NCI-H510A (cell line): ENCODE results near the gene S100PBP.

Experiments used
- DNase-seq: peaks from one replicate; lab custom pipeline; 2025; lab: John Stamatoyannopoulos, UW

Gene S100PBP

GRCh38 chr1:32817159-32817814 lies at the start of gene S100PBP, which contains the start of gene YARS1:
Gene S100PBP (plus strand): TSS chr1:32817653. CDS start chr1:32826100, 8,447 bp downstream.
Gene YARS1 (minus strand): TSS chr1:32817358. CDS start chr1:32817244, 114 bp downstream.
- peak; percentile 85 for DNase-seq

GRCh38 chr1:32768110-32768850 lies 49.2 kb upstream of the S100PBP start:
- no peak for DNase-seq

- DNase-seq, result no peak
These were observed 47.8 kb upstream of the S100PBP start for GRCh38 chr1:32769524-32770220.

GRCh38 chr1:32770221-32770731 lies 47.2 kb upstream of the S100PBP start:
- DNase-seq, result no peak

- DNase-seq, result no peak
These were observed 46.5 kb upstream of the S100PBP start for GRCh38 chr1:32770741-32771548.

- no peak for DNase-seq
These were observed 45.7 kb upstream of the S100PBP start for GRCh38 chr1:32771561-32772280.

GRCh38 chr1:32772281-32773017 lies 45.0 kb upstream of the S100PBP start:
- no peak for DNase-seq

GRCh38 chr1:32773018-32773763 lies 44.3 kb upstream of the S100PBP start:
- DNase-seq, result peak; percentile 49

GRCh38 chr1:32773764-32774463 lies 43.5 kb upstream of the S100PBP start:
- no peak for DNase-seq

- no peak for DNase-seq
These were observed 43.0 kb upstream of the S100PBP start for GRCh38 chr1:32774464-32774808.

GRCh38 chr1:32774950-32775634 lies 42.4 kb upstream of the S100PBP start:
- DNase-seq, result no peak

- no peak for DNase-seq
These were observed 41.7 kb upstream of the S100PBP start for GRCh38 chr1:32775640-32776337.

- DNase-seq, result no peak
These were observed 38.2 kb upstream of the S100PBP start for GRCh38 chr1:32779242-32779641.

- DNase-seq, result no peak
These were observed 37.4 kb upstream of the S100PBP start for GRCh38 chr1:32780005-32780404.

GRCh38 chr1:32780628-32781234 lies 36.7 kb upstream of the S100PBP start:
- DNase-seq, result no peak

GRCh38 chr1:32782086-32782485 lies 35.4 kb upstream of the S100PBP start:
- no peak for DNase-seq

- DNase-seq, result no peak
These were observed 33.6 kb upstream of the S100PBP start for GRCh38 chr1:32783851-32784250.
